Ascending aorta (tissue), 2 donors: Measurements from ENCODE around the gene PHLDB3. TPM values are rescaled to one million over a fixed set of nuclear protein-coding genes. Genes with fewer than 3 reads are reported as not detected.
A peak's percentile ranks its signal among the peaks of the same experiment; 100 is the strongest.

Experiments
- DNase-seq, 2 donors: peaks; one replicate each; pipeline ENCODE4 v3.0.0-alpha.2; 2019; ENCODE audit warnings: low spot score in 2 of 2
- H3K27ac ChIP-seq, 2 donors: fragments of 200-600 bp; sonication (generic); one replicate each; pipeline ENCODE4 v1.5.1; 2016 to 2017; ENCODE audit warnings: mild to moderate bottlenecking in 1 of 2
- H3K27me3 ChIP-seq: fragments of 200-600 bp; sonication (generic); one replicate; pipeline ENCODE4 v1.5.1; 2017
- H3K36me3 ChIP-seq, 2 donors: fragments of 200-600 bp; sonication (generic); one replicate each; pipeline ENCODE4 v1.5.1; 2016
- H3K4me1 ChIP-seq, 2 donors: fragments of 200-600 bp; sonication (generic); one replicate each; pipeline ENCODE4 v1.5.1; 2016 to 2017; ENCODE audit warnings: mild to moderate bottlenecking in 1 of 2
- H3K4me3 ChIP-seq, 2 donors: fragments of 200-600 bp; sonication (generic); one replicate each; pipeline ENCODE4 v1.5.1; 2016 to 2017; ENCODE audit warnings: mild to moderate bottlenecking in 1 of 2
- H3K9me3 ChIP-seq, 2 donors: fragments of 200-600 bp; sonication (generic); one replicate each; pipeline ENCODE4 v1.5.1; 2016
- CTCF ChIP-seq, 3 experiments: fragments of 200-600 bp in 2 of 3; fragments of 450-650 bp in 1 of 3; sonication (generic) in 2 of 3; IDR thresholded peaks; one replicate each; pipeline ENCODE4 v1.5.1; 2016 to 2019; ENCODE audit warnings: antibody characterized with exemption in 3 of 3, mild to moderate bottlenecking in 1 of 3, moderate library complexity in 1 of 3
- intact Hi-C: fragments of 100-400 bp; cut with DNase I; formaldehyde crosslinking; loops from one replicate; pipeline ENCODE4 v1.15.1; 2023
- total RNA-seq: library from RNA; depleted of rRNA; stranded (reverse); fragments of >200 nt; gene quantifications from one replicate; pipeline ENCODE4 v1.1.0, GENCODE V29; 2016

Gene PHLDB3
- total RNA-seq, 1 donor from 2014 or later = 1.8 TPM

GRCh38 chr19:43533546-43534304 lies 29.2 kb upstream of the PHLDB3 start:
- H3K36me3 ChIP-seq = peaks cover 4 to 12% of the 10 kb centered on the region in 2 donors
- intact Hi-C loops = loop anchor here (1.0 to 5.0 kb wide), 6 partner anchors 29 to 769 kb away; partner anchors contain the start of genes IRGQ, PHLDB3, PINLYP and SMG9
- H3K4me3 ChIP-seq = peak overlapping the region; percentile 73 to 75
- DNase-seq = peak; percentile 99 to 100
- H3K27ac ChIP-seq = peak overlapping the region; percentile 84 to 92
- no peaks in the 10 kb centered on the region for H3K27me3 ChIP-seq
- peaks cover 0 to 4% of the 10 kb centered on the region in 2 donors for H3K9me3 ChIP-seq
- peaks cover 0 to 22% of the 10 kb centered on the region in 2 donors for H3K4me1 ChIP-seq
- no peak for TF ChIP-seq CTCF (IDR thresholded peaks at IDR 0.05)

- Histone ChIP-seq H3K27ac (peak within 1 kb of the TSS; percentile 84 to 92), H3K9me3 (no peaks in the 10 kb centered on the region), H3K4me1 (peaks cover 0 to 22% of the 10 kb centered on the region in 2 donors), H3K27me3 (no peaks in the 10 kb centered on the region), H3K4me3 (peak within 1 kb of the TSS; percentile 73 to 75), H3K36me3 (peaks cover 0 to 5% of the 10 kb centered on the region in 2 donors)
- peak; percentile 61 to 94 for DNase-seq
- intact Hi-C loops = loop anchor here (1.0 to 5.0 kb wide), 4 partner anchors 29 to 769 kb away; partner anchors contain the start of genes PHLDB3 and SMG9
- TF ChIP-seq CTCF (IDR thresholded peaks at IDR 0.05) = peak in 1 of 3 experiments; percentile 4
Measured at GRCh38 chr19:43532962-43533545, 28.5 kb upstream of the PHLDB3 start, which contains the start of gene ZNF575. ZNF575 (plus strand) TSS chr19:43533188; CDS start chr19:43534423, 1,235 bp downstream.

GRCh38 chr19:43532571-43532961 lies 28.0 kb upstream of the PHLDB3 start:
- H3K36me3 ChIP-seq = peaks cover 0 to under 1% of the 10 kb centered on the region in 2 donors
- peak overlapping the region; percentile 84 to 92 for H3K27ac ChIP-seq
- TF ChIP-seq CTCF (IDR thresholded peaks at IDR 0.05) = no peak
- peak overlapping the region; percentile 73 to 75 for H3K4me3 ChIP-seq
- no peaks in the 10 kb centered on the region for H3K9me3 ChIP-seq
- intact Hi-C loops = loop anchor here (5.0 kb wide), 1 partner anchor 770 kb away; no protein-coding TSS in a partner anchor
- no peaks in the 10 kb centered on the region for H3K27me3 ChIP-seq
- peaks cover 0 to 22% of the 10 kb centered on the region in 2 donors for H3K4me1 ChIP-seq
- peak in 1 of 2 donors; percentile 79 for DNase-seq

DNA sequence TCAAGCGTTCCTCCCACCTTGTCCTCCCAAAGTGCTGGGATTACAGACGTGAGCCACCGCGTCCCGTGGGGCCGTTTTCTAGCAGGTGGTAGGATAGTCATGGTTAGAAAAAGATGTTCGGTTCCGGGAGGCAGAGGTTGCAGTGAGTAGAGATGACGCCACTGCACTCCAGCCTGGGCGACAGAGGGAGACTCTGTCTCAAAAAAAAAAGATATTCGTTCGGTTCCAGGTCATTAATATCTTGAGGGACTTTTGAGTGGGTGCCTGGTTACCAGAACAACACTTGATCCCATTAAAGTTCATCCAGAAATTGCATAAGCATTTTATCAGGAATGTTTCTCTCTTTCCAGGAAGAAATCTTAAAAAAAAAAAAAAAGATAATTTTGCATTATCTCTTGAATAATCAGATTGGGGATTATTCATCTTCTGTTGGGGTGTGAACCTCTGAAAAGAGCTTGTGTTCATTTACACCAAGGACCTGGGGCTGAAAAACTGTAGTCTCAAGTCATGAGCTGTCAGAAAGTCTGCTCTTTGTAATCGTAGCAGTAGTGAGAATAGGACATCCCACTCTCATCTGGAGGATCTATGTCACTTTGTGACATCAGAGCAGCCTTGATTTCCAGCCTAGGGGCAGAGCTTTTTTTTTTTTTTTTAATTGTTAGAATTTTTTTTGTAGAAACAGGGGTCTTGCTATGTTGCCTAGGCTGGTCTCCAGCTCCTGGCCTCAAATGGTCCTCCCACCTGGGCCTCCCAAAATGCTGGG lies 23.5 kb upstream of the PHLDB3 start:
- intact Hi-C loops = loop anchor here (2.0 kb wide), 4 partner anchors 23 to 143 kb away; partner anchors contain the start of genes PHLDB3 and PLAUR

More for the DNA sequence above, 23.5 kb upstream of the PHLDB3 start:
- peak overlapping the region in 1 of 2 donors; percentile 76 for H3K4me3 ChIP-seq
- H3K36me3 ChIP-seq = no peaks in the 10 kb centered on the region
- H3K9me3 ChIP-seq = no peaks in the 10 kb centered on the region
- no peaks in the 10 kb centered on the region for H3K27me3 ChIP-seq
- H3K27ac ChIP-seq = peak overlapping the region; percentile 82 to 87
- DNase-seq = peak in 1 of 2 donors; percentile 79
- peaks cover 12 to 24% of the 10 kb centered on the region in 2 donors for H3K4me1 ChIP-seq
- no peak for TF ChIP-seq CTCF (IDR thresholded peaks at IDR 0.05)
